GM12872 (cell line): ENCODE data around the gene LENEP.

ENCODE experiments used
- CTCF ChIP-seq: IDR thresholded peaks from 3 replicates; pipeline ENCODE4 v1.5.1; 2011; ENCODE audit warnings: low read depth, mild to moderate bottlenecking, low read length, moderate library complexity; ENCODE audit not compliant: insufficient read depth

The LENEP gene

GRCh38 chr1:155019377-155020245, 26.2 kb downstream of the LENEP start:
- TF ChIP-seq CTCF, result no peak

- TF ChIP-seq CTCF, result no peak
Observed at GRCh38 chr1:155022136-155022926, 28.9 kb downstream of the LENEP start.

- TF ChIP-seq CTCF, result no peak
Observed at GRCh38 chr1:155022927-155023236, 29.5 kb downstream of the LENEP start.

GRCh38 chr1:155023627-155024026, 30.2 kb downstream of the LENEP start:
- TF ChIP-seq CTCF, result no peak

GRCh38 chr1:155024315-155024714, 30.9 kb downstream of the LENEP start:
- TF ChIP-seq CTCF, result no peak

- no peak for TF ChIP-seq CTCF
Observed at GRCh38 chr1:155026154-155026553, 32.8 kb downstream of the LENEP start.

- no peak for TF ChIP-seq CTCF
Observed at GRCh38 chr1:155026588-155026987, 33.2 kb downstream of the LENEP start.
